Measurements from ENCODE around the gene GLRA1. TPM values are rescaled to one million over a fixed set of nuclear protein-coding genes. Genes with fewer than 3 reads are reported as not detected.

Gene GLRA1
- total RNA-seq, 1 donor from 2014 or later, result not detected

DNA sequence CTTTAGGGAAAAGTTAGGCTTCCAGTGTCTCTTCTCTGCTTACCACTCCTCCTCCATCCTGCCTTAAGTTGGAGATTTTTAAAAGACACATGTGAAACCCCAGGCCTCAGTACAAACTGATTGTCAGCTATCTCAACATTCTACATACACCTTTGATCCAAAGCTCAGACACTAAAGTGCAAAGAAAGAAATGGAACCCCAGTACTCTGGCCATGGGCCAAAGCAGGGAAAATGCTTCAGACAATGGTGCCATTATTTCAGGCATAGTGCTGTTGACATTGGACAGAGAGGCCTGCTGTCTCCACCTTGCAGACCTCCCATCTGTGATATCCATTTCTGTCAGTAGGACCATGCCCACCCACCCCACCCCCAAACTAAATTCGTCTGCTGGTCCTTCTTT lies 103.7 kb downstream of the GLRA1 start:
- H3K36me3 Mint-ChIP-seq (ENCODE audit: low read depth), result peaks cover 10% of the 10 kb centered on the region

DNA sequence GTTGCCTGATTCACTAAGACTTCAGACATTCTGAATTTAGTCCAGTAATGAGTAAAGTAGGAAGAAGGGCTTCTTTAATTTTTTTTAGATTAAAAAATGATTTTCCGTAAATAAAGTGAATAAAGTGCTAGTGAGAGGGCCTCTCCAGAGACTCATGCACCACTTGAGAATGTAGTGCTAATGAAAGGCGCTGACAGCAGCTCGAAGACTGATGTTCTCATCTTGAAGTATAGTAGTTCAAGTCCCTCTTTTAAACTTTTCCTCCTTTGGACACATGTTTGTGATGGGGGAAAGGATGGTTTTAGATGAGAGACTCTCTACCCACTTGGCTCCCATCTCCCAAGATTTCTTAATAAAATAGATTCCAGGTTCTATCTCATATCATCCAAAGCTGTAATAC lies 104.4 kb downstream of the GLRA1 start:
- intact Hi-C loops (cut with micrococcal nuclease), result no loop called here
- H3K36me3 Mint-ChIP-seq (ENCODE audit: low read depth), result peaks cover 16% of the 10 kb centered on the region
- no peaks in the 10 kb centered on the region for H3K4me1 Mint-ChIP-seq (ENCODE audit: low read depth)
- no peak overlapping the region for H3K27ac Mint-ChIP-seq
- no peaks in the 10 kb centered on the region for H3K9me3 Mint-ChIP-seq
- H3K4me3 Mint-ChIP-seq (ENCODE audit: low read depth), result no peak overlapping the region
- no peak for DNase-seq (ENCODE audit: low spot score)
- no peaks in the 10 kb centered on the region for H3K27me3 Mint-ChIP-seq (ENCODE audit: low read depth)

More for the DNA sequence above, 103.7 kb downstream of the GLRA1 start:
- no peaks in the 10 kb centered on the region for H3K9me3 Mint-ChIP-seq
- H3K27me3 Mint-ChIP-seq (ENCODE audit: low read depth), result no peaks in the 10 kb centered on the region
- H3K4me1 Mint-ChIP-seq (ENCODE audit: low read depth), result no peaks in the 10 kb centered on the region
- no peak overlapping the region for H3K4me3 Mint-ChIP-seq (ENCODE audit: low read depth)
- intact Hi-C loops (cut with micrococcal nuclease), result no loop called here
- H3K27ac Mint-ChIP-seq, result no peak overlapping the region
- no peak for DNase-seq (ENCODE audit: low spot score)

DNA sequence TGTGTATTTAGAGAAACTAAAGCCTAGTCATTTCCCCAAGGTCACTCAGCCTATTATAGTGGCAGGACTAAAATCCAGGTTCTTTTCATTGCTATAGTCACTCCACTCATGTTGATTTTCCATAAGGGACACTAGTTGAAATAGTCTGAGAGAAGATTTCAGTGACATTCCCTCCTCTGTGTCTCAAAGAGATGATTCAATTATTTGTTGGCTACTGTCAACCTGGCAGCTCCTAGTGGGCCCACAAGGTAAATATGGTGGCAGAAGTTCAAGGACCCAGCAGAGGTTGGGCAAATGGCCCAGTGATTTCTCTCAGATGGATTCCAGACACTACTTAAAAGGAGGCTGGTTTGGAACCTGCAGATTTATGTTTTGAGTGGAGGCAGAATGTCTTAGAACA lies 104.8 kb downstream of the GLRA1 start:
- no peak for DNase-seq (ENCODE audit: low spot score)
- no peak overlapping the region for H3K4me3 Mint-ChIP-seq (ENCODE audit: low read depth)
- H3K27me3 Mint-ChIP-seq (ENCODE audit: low read depth), result no peaks in the 10 kb centered on the region
- no peak overlapping the region for H3K27ac Mint-ChIP-seq
- no peaks in the 10 kb centered on the region for H3K4me1 Mint-ChIP-seq (ENCODE audit: low read depth)
- intact Hi-C loops (cut with micrococcal nuclease), result no loop called here
- H3K9me3 Mint-ChIP-seq, result no peaks in the 10 kb centered on the region
- peaks cover 20% of the 10 kb centered on the region for H3K36me3 Mint-ChIP-seq (ENCODE audit: low read depth)

DNA sequence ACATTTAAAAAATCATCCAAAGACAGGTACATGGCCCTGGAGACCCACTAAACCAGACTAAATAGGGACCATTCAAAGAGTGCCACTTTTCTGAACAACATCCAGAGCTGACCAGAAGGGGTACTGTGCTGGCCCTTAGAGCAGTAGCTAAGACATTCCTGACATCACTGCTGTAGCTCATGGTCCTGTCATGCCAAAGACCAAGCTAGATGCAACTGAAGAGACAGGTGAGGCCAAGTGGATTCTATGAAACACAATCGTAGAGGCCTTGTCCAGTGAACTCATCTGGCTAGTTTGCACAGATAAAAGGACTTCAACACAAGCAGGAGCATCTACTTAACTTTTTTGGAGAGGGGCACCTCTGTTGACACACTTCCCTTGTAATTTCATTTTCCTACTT lies 109.6 kb downstream of the GLRA1 start:
- Mint-ChIP-seq H3K36me3 (ENCODE audit: low read depth) (peaks cover 59% of the 10 kb centered on the region), H3K9me3 (peaks cover 8% of the 10 kb centered on the region), H3K27me3 (ENCODE audit: low read depth) (no peaks in the 10 kb centered on the region), H3K27ac (no peak overlapping the region), H3K4me3 (ENCODE audit: low read depth) (no peak overlapping the region), H3K4me1 (ENCODE audit: low read depth) (peaks cover 9% of the 10 kb centered on the region)
- intact Hi-C loops (cut with micrococcal nuclease), result no loop called here
- DNase-seq (ENCODE audit: low spot score), result no peak

DNA sequence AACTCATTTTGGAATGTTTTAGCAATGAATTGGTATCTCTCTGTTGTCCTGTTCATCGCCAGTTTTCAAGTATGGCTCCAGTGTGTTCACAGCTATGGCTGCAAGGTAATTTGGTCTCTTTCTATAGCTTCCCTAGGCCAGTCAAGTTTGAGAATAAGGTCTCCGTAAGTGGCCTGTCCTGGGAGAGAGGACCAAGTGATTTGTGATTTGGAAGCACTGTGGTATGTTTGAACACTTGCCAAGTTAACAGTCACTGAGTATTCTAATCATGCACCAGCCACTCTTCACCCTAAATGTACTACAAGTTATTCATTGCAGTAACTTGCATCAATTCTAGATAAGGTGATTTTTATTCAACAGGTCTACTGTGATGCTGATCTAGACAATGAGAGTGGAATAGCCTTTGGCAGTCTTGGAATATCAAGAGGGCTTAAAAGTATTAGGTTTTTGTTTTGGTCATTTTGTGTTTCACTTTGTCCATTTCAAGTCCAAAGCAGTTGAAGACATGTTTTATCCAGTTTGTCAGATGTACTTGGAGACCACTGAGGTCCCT lies 111.8 kb downstream of the GLRA1 start:
- Mint-ChIP-seq H3K9me3 (peaks cover 8% of the 10 kb centered on the region), H3K36me3 (ENCODE audit: low read depth) (peaks cover 79% of the 10 kb centered on the region), H3K27me3 (ENCODE audit: low read depth) (no peaks in the 10 kb centered on the region), H3K4me3 (ENCODE audit: low read depth) (no peak overlapping the region), H3K27ac (no peak overlapping the region), H3K4me1 (ENCODE audit: low read depth) (peaks cover 18% of the 10 kb centered on the region)
- intact Hi-C loops (cut with micrococcal nuclease), result no loop called here
- DNase-seq (ENCODE audit: low spot score), result no peak

DNA sequence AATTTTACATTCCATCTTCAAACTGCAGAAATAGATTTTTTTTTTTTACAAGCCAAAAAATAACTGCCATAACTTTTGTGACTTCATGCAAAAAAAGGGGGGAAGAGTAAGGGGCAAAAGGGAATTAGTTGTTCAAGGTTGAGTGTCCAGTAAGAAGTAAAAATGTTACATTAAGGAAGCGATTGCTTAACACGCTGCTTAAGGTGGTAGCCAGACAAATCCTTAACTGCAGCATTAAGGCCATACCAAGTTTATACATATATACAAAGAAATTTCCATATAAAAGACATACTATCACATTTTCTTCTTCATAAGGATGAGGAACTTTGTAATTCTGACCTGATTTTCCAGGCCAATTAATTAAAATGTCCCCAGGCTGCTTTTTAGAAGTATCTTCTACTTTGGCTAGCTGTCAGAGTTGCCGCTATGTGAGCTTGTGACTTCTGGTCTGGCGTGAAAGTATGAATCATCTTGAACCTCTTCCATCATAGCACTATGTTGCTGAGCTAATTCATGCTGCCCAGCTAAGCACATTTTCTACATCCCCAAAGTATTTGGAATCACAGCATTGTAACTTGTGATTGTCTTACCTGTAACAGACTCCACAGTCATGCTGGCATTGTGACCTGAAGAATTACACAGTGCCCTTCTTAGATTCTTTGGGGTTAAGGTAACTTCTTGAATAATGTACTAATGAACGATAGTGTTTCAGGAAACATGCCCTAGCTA lies 112.9 kb downstream of the GLRA1 start:
- Mint-ChIP-seq H3K9me3 (peaks cover 8% of the 10 kb centered on the region), H3K36me3 (ENCODE audit: low read depth) (peaks cover 87% of the 10 kb centered on the region), H3K27ac (no peak overlapping the region), H3K27me3 (ENCODE audit: low read depth) (no peaks in the 10 kb centered on the region), H3K4me1 (ENCODE audit: low read depth) (peaks cover 18% of the 10 kb centered on the region), H3K4me3 (ENCODE audit: low read depth) (no peak overlapping the region)
- no peak for DNase-seq (ENCODE audit: low spot score)
- intact Hi-C loops (cut with micrococcal nuclease), result no loop called here

DNA sequence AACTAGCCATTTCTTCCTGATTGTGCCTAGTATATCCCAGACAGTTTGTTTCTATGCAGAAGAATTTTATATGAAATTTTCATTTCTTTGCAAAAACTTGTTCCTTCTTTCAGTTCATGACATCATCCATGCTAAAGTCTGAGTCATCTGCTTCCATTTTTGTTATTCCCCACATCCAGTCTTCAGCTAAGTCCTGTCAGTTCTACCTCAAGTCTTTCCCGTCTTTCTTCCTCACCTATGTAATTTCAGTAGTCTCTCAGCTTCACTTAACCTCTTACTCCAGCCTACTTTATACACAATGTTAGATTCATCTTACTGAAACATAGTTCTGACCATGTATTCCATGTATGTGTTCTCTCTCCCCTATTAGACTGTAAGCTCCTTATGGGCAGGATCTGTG lies 113.8 kb downstream of the GLRA1 start:
- H3K36me3 Mint-ChIP-seq (ENCODE audit: low read depth), result peaks cover 91% of the 10 kb centered on the region
- no peak overlapping the region for H3K4me3 Mint-ChIP-seq (ENCODE audit: low read depth)
- no peak for DNase-seq (ENCODE audit: low spot score)
- no peaks in the 10 kb centered on the region for H3K27me3 Mint-ChIP-seq (ENCODE audit: low read depth)
- H3K9me3 Mint-ChIP-seq, result peaks cover 8% of the 10 kb centered on the region
- H3K27ac Mint-ChIP-seq, result no peak overlapping the region
- peaks cover 21% of the 10 kb centered on the region for H3K4me1 Mint-ChIP-seq (ENCODE audit: low read depth)
- intact Hi-C loops (cut with micrococcal nuclease), result no loop called here

DNA sequence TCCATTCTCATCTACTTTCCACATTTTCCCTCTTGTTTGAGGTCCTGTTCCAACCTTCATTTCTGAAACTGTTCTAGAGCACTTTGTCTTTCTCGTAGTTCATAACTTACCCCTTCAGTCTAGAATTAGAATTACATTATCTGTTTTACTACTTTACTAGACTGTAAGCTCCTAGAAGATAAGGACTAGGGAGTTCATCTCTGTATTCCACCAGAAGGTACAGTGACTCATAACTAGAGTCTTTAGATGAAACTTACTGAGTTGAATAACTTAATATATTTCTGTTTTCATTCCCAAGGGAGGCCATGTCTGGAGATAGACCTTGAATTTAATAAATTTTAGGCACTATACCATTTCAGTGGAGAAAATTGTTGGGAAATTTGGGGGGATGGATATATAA lies 114.2 kb downstream of the GLRA1 start:
- intact Hi-C loops (cut with micrococcal nuclease), result no loop called here
- peaks cover 91% of the 10 kb centered on the region for H3K36me3 Mint-ChIP-seq (ENCODE audit: low read depth)
- peaks cover 8% of the 10 kb centered on the region for H3K9me3 Mint-ChIP-seq
- no peaks in the 10 kb centered on the region for H3K27me3 Mint-ChIP-seq (ENCODE audit: low read depth)
- DNase-seq (ENCODE audit: low spot score), result no peak
- H3K27ac Mint-ChIP-seq, result no peak overlapping the region
- H3K4me3 Mint-ChIP-seq (ENCODE audit: low read depth), result no peak overlapping the region
- H3K4me1 Mint-ChIP-seq (ENCODE audit: low read depth), result peaks cover 26% of the 10 kb centered on the region

DNA sequence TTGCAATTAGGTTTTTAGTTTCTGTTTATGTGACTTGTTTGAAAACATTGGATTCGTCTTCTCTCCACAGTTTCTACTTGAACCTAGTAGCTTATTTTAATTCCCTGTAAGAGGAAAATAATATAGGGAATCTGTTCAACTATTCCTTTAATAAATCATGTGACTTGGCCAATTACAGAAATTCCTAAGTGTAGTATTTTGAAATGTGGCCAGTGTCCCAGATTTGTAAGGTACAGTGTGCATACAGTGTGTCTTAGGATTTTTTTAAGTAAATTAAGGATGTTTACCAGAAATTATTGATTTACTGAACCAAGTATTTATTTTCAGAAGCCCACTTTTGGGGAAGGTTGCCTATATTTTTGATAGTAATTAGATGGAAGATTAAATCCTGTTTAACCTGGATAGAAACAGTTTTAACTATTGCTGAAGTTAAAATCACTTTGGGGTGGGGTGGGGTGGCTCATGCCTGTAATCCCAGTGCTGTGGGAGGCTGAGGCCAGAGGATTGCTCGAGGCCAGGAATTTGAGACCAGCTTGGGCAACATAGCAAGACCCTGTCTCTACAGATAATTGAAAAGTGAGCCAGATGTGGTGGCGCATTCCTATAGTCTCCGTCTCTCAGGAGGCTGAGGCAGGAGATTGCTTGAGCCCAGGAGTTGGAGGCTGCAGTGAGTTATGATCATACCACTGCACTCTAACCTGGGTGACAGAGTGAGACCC lies 116.0 kb downstream of the GLRA1 start:
- intact Hi-C loops (cut with micrococcal nuclease), result no loop called here
- Mint-ChIP-seq H3K27ac (no peak overlapping the region), H3K36me3 (ENCODE audit: low read depth) (peaks cover 92% of the 10 kb centered on the region), H3K9me3 (peaks cover 8% of the 10 kb centered on the region), H3K4me1 (ENCODE audit: low read depth) (peaks cover 30% of the 10 kb centered on the region), H3K4me3 (ENCODE audit: low read depth) (no peak overlapping the region), H3K27me3 (ENCODE audit: low read depth) (no peaks in the 10 kb centered on the region)
- DNase-seq (ENCODE audit: low spot score), result no peak

DNA sequence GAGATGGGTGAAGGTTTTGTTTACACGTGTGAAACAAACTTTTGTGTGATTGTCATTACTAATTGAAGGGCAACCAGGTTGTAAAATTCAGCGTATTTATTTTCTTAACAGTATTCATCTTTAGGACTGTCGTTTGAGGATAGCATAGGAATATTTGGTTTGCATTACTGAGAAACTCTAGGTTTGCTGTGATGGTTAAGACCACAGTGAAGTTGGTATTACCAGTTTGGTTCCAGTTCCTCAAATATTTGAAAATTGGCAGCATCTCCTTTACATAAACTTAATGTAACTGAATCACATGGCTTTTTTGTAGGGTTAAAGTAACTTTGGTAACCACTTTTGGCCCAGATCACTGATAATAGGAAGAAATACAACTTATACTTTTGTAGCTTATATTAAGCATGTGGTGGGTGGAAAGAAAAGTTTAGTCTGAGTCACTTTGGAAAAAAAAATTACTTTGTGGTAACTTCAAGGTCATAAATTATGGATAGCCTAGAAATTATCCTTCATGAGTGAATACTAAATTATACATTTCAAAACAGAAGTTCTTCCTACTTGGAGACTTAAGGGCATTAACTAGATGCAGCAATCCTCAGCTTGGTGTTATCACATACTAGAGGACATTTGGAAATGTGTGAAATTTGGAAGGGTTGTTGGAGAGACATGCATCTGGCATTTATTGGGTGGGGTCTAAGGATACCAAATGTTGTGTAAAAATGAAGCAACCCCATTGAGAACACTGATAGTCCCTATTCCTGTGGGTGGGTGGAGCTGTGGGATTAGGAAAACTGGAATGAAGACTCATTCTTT lies 119.0 kb downstream of the GLRA1 start:
- intact Hi-C loops (cut with micrococcal nuclease), result no loop called here
- H3K36me3 Mint-ChIP-seq (ENCODE audit: low read depth), result peaks cover 85% of the 10 kb centered on the region
- peaks cover 4% of the 10 kb centered on the region for H3K9me3 Mint-ChIP-seq
- H3K27me3 Mint-ChIP-seq (ENCODE audit: low read depth), result no peaks in the 10 kb centered on the region
- no peak overlapping the region for H3K27ac Mint-ChIP-seq
- H3K4me1 Mint-ChIP-seq (ENCODE audit: low read depth), result peaks cover 26% of the 10 kb centered on the region
- DNase-seq (ENCODE audit: low spot score), result no peak
- no peak overlapping the region for H3K4me3 Mint-ChIP-seq (ENCODE audit: low read depth)

DNA sequence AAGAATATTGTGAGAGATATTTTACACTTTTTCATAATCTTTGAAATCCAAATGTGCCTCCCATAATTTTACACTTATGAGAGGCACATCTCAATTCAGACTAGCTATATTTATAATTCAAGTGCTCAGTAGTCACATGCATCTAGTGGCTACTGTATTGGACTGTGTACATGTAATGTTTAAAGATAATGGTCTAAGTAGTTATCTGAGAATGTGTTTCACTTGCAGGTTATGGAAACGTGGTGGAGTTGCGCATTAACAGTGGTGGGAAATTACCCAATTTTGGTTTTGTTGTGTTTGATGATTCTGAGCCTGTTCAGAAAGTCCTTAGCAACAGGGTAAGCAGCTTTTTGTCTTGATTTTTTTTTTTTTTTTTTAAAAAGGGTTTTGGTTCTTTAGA lies 124.1 kb downstream of the GLRA1 start:
- Mint-ChIP-seq H3K9me3 (no peaks in the 10 kb centered on the region), H3K36me3 (ENCODE audit: low read depth) (peaks cover 78% of the 10 kb centered on the region), H3K27me3 (ENCODE audit: low read depth) (no peaks in the 10 kb centered on the region), H3K4me3 (ENCODE audit: low read depth) (no peak overlapping the region), H3K27ac (no peak overlapping the region), H3K4me1 (ENCODE audit: low read depth) (peaks cover 22% of the 10 kb centered on the region)
- no peak for DNase-seq (ENCODE audit: low spot score)
- intact Hi-C loops (cut with micrococcal nuclease), result no loop called here

DNA sequence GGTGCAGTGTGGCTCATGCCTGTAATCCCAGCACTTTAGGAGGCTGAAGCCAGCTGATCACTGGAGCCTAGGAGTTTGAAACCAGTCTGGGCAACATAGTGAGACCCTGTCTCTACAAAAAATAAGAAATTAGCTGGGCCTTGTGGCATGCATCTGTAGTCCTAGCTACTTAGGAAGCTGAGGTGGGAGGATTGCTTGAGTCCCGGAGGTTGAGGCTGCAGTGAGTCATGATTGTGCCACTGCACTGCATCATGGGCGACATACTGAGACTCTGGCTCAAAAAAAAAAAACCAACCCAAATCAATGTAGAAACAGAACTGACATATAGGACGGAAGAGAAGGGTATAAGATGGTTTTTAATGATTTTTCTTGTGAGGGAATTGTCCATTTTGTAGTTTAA lies 125.2 kb downstream of the GLRA1 start:
- no peak overlapping the region for H3K4me3 Mint-ChIP-seq (ENCODE audit: low read depth)
- intact Hi-C loops (cut with micrococcal nuclease), result no loop called here
- no peak for DNase-seq (ENCODE audit: low spot score)
- peaks cover 22% of the 10 kb centered on the region for H3K4me1 Mint-ChIP-seq (ENCODE audit: low read depth)
- H3K27ac Mint-ChIP-seq, result peak overlapping the region; percentile 13
- H3K9me3 Mint-ChIP-seq, result no peaks in the 10 kb centered on the region
- H3K27me3 Mint-ChIP-seq (ENCODE audit: low read depth), result no peaks in the 10 kb centered on the region
- H3K36me3 Mint-ChIP-seq (ENCODE audit: low read depth), result peaks cover 75% of the 10 kb centered on the region

Measured in activated T-helper 2 cell treated with anti-CD3 and anti-CD28 coated beads, Interferon-gamma antibody, Interleukin-2, Interleukin-4, amounts not matched to agents 10 μg/mL and 5 μg/mL and 100 μg/mL, durations not matched to agents 14 hours and 24 hours and 36 hours (primary cell).